A375 (cell line): Measurements from ENCODE around the gene LYPLAL1. TPM values are rescaled to one million over a fixed set of nuclear protein-coding genes. Genes with fewer than 3 reads are reported as not detected.

Experiments used
- total RNA-seq: library from RNA; depleted of rRNA; stranded (reverse); fragments of >200 nt; shearing (Covaris generic); gene quantifications from 2 replicates; pipeline ENCODE4 v1.2.3, GENCODE V29; 2014; rRNA removed

The LYPLAL1 gene
- 15.9 and 23.7 TPM in 2 replicates for total RNA-seq

GRCh38 chr1:219173758-219174459 is at the start of gene LYPLAL1:
LYPLAL1 (plus strand) TSS chr1:219173878; CDS start chr1:219173891, 13 bp downstream.

